HG03457 (cell line): ENCODE measurements around the gene FECH.
"Not testable (repeated sequence)": the region's sequence is repeated elsewhere in the genome, so short reads cannot be mapped to it uniquely, and the experiment has no call there.

Experiments
- ATAC-seq: cut with Tn5 transposase; IDR thresholded peaks from one replicate; pipeline ENCODE4 v1.9.1; 2021; ENCODE audit warnings: moderate number of reproducible peaks; ENCODE audit not compliant: unreplicated experiment

The FECH gene

GRCh38 chr18:57533006-57533867 is 53.3 kb downstream of the FECH start:
- no peak for ATAC-seq

- ATAC-seq = no peak
Observed at GRCh38 chr18:57529151-57529550, 57.4 kb downstream of the FECH start.

- ATAC-seq = no peak
Observed at GRCh38 chr18:57527556-57528229, 58.8 kb downstream of the FECH start.

- ATAC-seq = no peak
Observed at GRCh38 chr18:57523171-57523956, 63.1 kb downstream of the FECH start.

- not testable (repeated sequence) for ATAC-seq
Observed at GRCh38 chr18:57522348-57522747, 64.2 kb downstream of the FECH start.

GRCh38 chr18:57519668-57520424 is 66.7 kb downstream of the FECH start:
- ATAC-seq = no peak

GRCh38 chr18:57518533-57518932 is 68.0 kb downstream of the FECH start:
- no peak for ATAC-seq

GRCh38 chr18:57516056-57516455 is 70.4 kb downstream of the FECH start:
- no peak for ATAC-seq

- ATAC-seq = no peak
Observed at GRCh38 chr18:57505231-57505630, 81.3 kb downstream of the FECH start.

GRCh38 chr18:57502624-57503023 is 83.9 kb downstream of the FECH start:
- ATAC-seq = no peak

- ATAC-seq = no peak
Observed at GRCh38 chr18:57498682-57499256, 87.7 kb downstream of the FECH start.
